GM23338 (cell line): ENCODE measurements around the gene IKZF3. TPM values are rescaled to one million over a fixed set of nuclear protein-coding genes. Genes with fewer than 3 reads are reported as not detected.

ENCODE experiments used
- ATAC-seq: fragments of 200-7000 bp; cut with Tn5 transposase; 3 replicates; pipeline ENCODE4 v1.9.1; 2020
- DNase-seq: peaks from one replicate; pipeline ENCODE4 v3.0.0-alpha.2; 2015; ENCODE audit warnings: low spot score
- H2AFZ ChIP-seq: fragments of 200-600 bp; sonication (generic); 2 replicates; pipeline ENCODE4 v1.8.0; 2016; ENCODE audit warnings: antibody characterized with exemption, mild to moderate bottlenecking, moderate library complexity
- H3F3A ChIP-seq: fragments of 200-600 bp; sonication (generic); replicated peaks from 2 replicates; pipeline ENCODE4 v1.8.0; 2017; ENCODE audit warnings: antibody characterized with exemption, mixed run types, low read depth
- H3K27ac ChIP-seq: fragments of 200-600 bp; sonication (generic); 2 replicates; pipeline ENCODE4 v1.6.1; 2016; ENCODE audit warnings: low read depth
- H3K27me3 ChIP-seq: fragments of 200-600 bp; sonication (generic); 2 replicates; pipeline ENCODE4 v1.8.0; 2016; ENCODE audit warnings: mild to moderate bottlenecking, mixed run types, moderate library complexity; ENCODE audit not compliant: insufficient read depth
- H3K36me3 ChIP-seq: fragments of 200-600 bp; sonication (generic); 2 replicates; pipeline ENCODE4 v1.8.0; 2016; ENCODE audit warnings: mild to moderate bottlenecking; ENCODE audit not compliant: insufficient read depth
- H3K4me1 ChIP-seq: fragments of 200-600 bp; sonication (generic); 2 replicates; pipeline ENCODE4 v1.8.0; 2016; ENCODE audit warnings: mild to moderate bottlenecking, moderate library complexity; ENCODE audit not compliant: insufficient read depth
- H3K4me2 ChIP-seq: fragments of 200-600 bp; sonication (generic); 2 replicates; pipeline ENCODE4 v1.7.1; 2017; ENCODE audit warnings: mixed run types
- H3K4me3 ChIP-seq: fragments of 200-600 bp; sonication (generic); 2 replicates; pipeline ENCODE4 v1.6.1; 2016; ENCODE audit warnings: mixed run types
- H3K79me2 ChIP-seq: fragments of 200-600 bp; sonication (generic); replicated peaks from 2 replicates; pipeline ENCODE4 v1.8.0; 2017; ENCODE audit warnings: mild to moderate bottlenecking; ENCODE audit not compliant: insufficient read depth
- H3K9me2 ChIP-seq: fragments of 200-600 bp; sonication (generic); 2 replicates; pipeline ENCODE4 v1.8.0; 2017; ENCODE audit not compliant: insufficient read depth
- H4K20me1 ChIP-seq: fragments of 200-600 bp; sonication (generic); replicated peaks from 2 replicates; pipeline ENCODE4 v1.8.0; 2017; ENCODE audit warnings: mild to moderate bottlenecking; ENCODE audit not compliant: insufficient read depth
- H3K27ac Mint-ChIP-seq: 2 replicates; pipeline ENCODE4 v1.8.0; 2020; ENCODE audit warnings: inconsistent platforms, mild to moderate bottlenecking, moderate library complexity, mixed read lengths
- H3K27me3 Mint-ChIP-seq: 3 replicates; pipeline ENCODE4 v1.8.0; 2022; ENCODE audit warnings: low read depth, mild to moderate bottlenecking, moderate library complexity, mixed read lengths, inconsistent platforms; ENCODE audit not compliant: insufficient read depth, poor library complexity
- H3K36me3 Mint-ChIP-seq: 3 replicates; pipeline ENCODE4 v1.8.0; 2021; ENCODE audit warnings: low read depth, mild to moderate bottlenecking, inconsistent platforms, moderate library complexity, mixed read lengths
- H3K4me1 Mint-ChIP-seq: 3 replicates; pipeline ENCODE4 v1.8.0; 2020; ENCODE audit warnings: mild to moderate bottlenecking, inconsistent platforms, mixed read lengths
- H3K4me3 Mint-ChIP-seq: 3 replicates; pipeline ENCODE4 v1.8.0; 2021; ENCODE audit warnings: moderate library complexity, mild to moderate bottlenecking, inconsistent platforms, mixed read lengths
- H3K9me3 Mint-ChIP-seq: 3 replicates; pipeline ENCODE4 v1.8.0; 2020; ENCODE audit warnings: moderate library complexity, mild to moderate bottlenecking, inconsistent platforms, mixed read lengths
- CREB1 ChIP-seq: fragments of 250-450 bp; sonication (Bioruptor Pico); IDR thresholded peaks from 2 replicates; pipeline ENCODE4 v1.5.0; 2020; ENCODE audit warnings: low read depth, mild to moderate bottlenecking, moderate library complexity
- CTCF ChIP-seq, 2 experiments: fragments of 200-600 bp in 1 of 2; sonication (generic) in 1 of 2; conservative IDR thresholded peaks; 2 replicates each; pipeline versions ENCODE4 v1.5.1 to v1.6.1; 2016 to 2017; ENCODE audit warnings: antibody characterized with exemption in 2 of 2, low read depth in 2 of 2, mild to moderate bottlenecking in 2 of 2, moderate library complexity in 1 of 2
- POLR2AphosphoS5 ChIP-seq: IDR thresholded peaks from 2 replicates; pipeline ENCODE4 v1.6.1; 2016; ENCODE audit warnings: antibody characterized with exemption, low read depth
- ZNF331 ChIP-seq: fragments of 250-450 bp; sonication (Bioruptor Pico); IDR thresholded peaks from 2 replicates; pipeline ENCODE4 v1.5.0; 2020; ENCODE audit warnings: low read depth, mild to moderate bottlenecking, moderate library complexity
- ZNF462 ChIP-seq: fragments of 250-450 bp; sonication (Bioruptor Pico); IDR thresholded peaks from 2 replicates; pipeline ENCODE4 v1.5.0; 2020; ENCODE audit warnings: mild to moderate bottlenecking, moderate library complexity
- polyA plus RNA-seq: library from polyadenylated mRNA; unstranded; fragments of >200 nt; fragmentation: Nextera tagmentation; extraction: Ambion mirVana; gene quantifications from 2 replicates; pipeline ENCODE4 v1.2.1, GENCODE V29; 2016
- total RNA-seq: library from RNA; depleted of rRNA; stranded (reverse); fragments of >200 nt; shearing (Covaris generic); gene quantifications from 2 replicates; pipeline ENCODE4 v1.2.3, GENCODE V29; 2014
- TF ChIP-seq, protein P1 (sequence below): IDR thresholded peaks from 2 replicates; pipeline ENCODE4 v1.6.1; 2016; ENCODE audit warnings: antibody characterized with exemption
- TF ChIP-seq, protein P2 (sequence below): IDR thresholded peaks from one replicate; pipeline ENCODE4 v1.6.1; 2018; ENCODE audit warnings: antibody characterized with exemption; ENCODE audit not compliant: unreplicated experiment

IKZF3 gene
- total and polyA plus RNA-seq, 2 experiments from 2014 or later: 0.11 to 0.76 TPM

GRCh38 chr17:39870776-39871175 is 6.7 kb upstream of the IKZF3 start:
- no peak overlapping the region for H2AFZ ChIP-seq
- no peaks in the 10 kb centered on the region for H3K36me3 ChIP-seq
- H3K27me3 ChIP-seq: peaks cover 37% of the 10 kb centered on the region
- no peak for DNase-seq
- H3K4me3 Mint-ChIP-seq: no peak overlapping the region
- no peaks in the 10 kb centered on the region for H4K20me1 ChIP-seq
- TF ChIP-seq, protein P1, sequence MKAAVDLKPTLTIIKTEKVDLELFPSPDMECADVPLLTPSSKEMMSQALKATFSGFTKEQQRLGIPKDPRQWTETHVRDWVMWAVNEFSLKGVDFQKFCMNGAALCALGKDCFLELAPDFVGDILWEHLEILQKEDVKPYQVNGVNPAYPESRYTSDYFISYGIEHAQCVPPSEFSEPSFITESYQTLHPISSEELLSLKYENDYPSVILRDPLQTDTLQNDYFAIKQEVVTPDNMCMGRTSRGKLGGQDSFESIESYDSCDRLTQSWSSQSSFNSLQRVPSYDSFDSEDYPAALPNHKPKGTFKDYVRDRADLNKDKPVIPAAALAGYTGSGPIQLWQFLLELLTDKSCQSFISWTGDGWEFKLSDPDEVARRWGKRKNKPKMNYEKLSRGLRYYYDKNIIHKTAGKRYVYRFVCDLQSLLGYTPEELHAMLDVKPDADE: no peak
- TF ChIP-seq CREB1 (no peak), ZNF331 (CRISPR knock-in tag) (no peak), CTCF (conservative IDR thresholded peaks at IDR 0.05; ENCODE audit: low read depth in 2 of 2) (no peak), POLR2AphosphoS5 (no peak), ZNF462 (CRISPR knock-in tag) (no peak)
- TF ChIP-seq, protein P2, sequence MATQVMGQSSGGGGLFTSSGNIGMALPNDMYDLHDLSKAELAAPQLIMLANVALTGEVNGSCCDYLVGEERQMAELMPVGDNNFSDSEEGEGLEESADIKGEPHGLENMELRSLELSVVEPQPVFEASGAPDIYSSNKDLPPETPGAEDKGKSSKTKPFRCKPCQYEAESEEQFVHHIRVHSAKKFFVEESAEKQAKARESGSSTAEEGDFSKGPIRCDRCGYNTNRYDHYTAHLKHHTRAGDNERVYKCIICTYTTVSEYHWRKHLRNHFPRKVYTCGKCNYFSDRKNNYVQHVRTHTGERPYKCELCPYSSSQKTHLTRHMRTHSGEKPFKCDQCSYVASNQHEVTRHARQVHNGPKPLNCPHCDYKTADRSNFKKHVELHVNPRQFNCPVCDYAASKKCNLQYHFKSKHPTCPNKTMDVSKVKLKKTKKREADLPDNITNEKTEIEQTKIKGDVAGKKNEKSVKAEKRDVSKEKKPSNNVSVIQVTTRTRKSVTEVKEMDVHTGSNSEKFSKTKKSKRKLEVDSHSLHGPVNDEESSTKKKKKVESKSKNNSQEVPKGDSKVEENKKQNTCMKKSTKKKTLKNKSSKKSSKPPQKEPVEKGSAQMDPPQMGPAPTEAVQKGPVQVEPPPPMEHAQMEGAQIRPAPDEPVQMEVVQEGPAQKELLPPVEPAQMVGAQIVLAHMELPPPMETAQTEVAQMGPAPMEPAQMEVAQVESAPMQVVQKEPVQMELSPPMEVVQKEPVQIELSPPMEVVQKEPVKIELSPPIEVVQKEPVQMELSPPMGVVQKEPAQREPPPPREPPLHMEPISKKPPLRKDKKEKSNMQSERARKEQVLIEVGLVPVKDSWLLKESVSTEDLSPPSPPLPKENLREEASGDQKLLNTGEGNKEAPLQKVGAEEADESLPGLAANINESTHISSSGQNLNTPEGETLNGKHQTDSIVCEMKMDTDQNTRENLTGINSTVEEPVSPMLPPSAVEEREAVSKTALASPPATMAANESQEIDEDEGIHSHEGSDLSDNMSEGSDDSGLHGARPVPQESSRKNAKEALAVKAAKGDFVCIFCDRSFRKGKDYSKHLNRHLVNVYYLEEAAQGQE: no peak
- no peaks in the 10 kb centered on the region; the same call in 2 of the 3 replicates for H3K9me3 Mint-ChIP-seq
- H3K4me2 ChIP-seq: no peak overlapping the region
- H3K27ac Mint-ChIP-seq: no peak overlapping the region
- no peaks in the 10 kb centered on the region; the same call in 2 of the 3 replicates for H3K4me1 Mint-ChIP-seq
- no peaks in the 10 kb centered on the region for H3F3A ChIP-seq
- H3K36me3 Mint-ChIP-seq: no peaks in the 10 kb centered on the region; the same call in 2 of the 3 replicates
- H3K27me3 Mint-ChIP-seq: peaks cover 10% of the 10 kb centered on the region
- H3K27ac ChIP-seq: no peak overlapping the region
- H3K9me2 ChIP-seq: peaks cover 5% of the 10 kb centered on the region
- no peaks in the 10 kb centered on the region for H3K4me1 ChIP-seq
- H3K4me3 ChIP-seq: no peak overlapping the region
- no peaks in the 10 kb centered on the region for H3K79me2 ChIP-seq
- no peak for ATAC-seq
